Neural cell (in vitro differentiated cells): ENCODE measurements around the gene TGM1. TPM values are rescaled to one million over a fixed set of nuclear protein-coding genes. Genes with fewer than 3 reads are reported as not detected.

Source experiments
- H2AFZ ChIP-seq: fragments of 200-600, 300-800 bp; sonication (generic), shearing (Covaris generic); 2 replicates; pipeline ENCODE4 v1.6.0; 2014; ENCODE audit warnings: low read depth, mild to moderate bottlenecking, antibody characterized with exemption, low read length, moderate library complexity
- H3F3A ChIP-seq: fragments of 200-600 bp; shearing (Covaris generic); 2 replicates; pipeline ENCODE4 v1.6.1; 2016; ENCODE audit warnings: mild to moderate bottlenecking, moderate library complexity, mixed read lengths, antibody characterized with exemption, low read length; ENCODE audit not compliant: insufficient read depth, poor library complexity, severe bottlenecking
- H3K27ac ChIP-seq: fragments of 200-600, 300-800 bp; sonication (generic), shearing (Covaris generic); 2 replicates; pipeline ENCODE4 v1.5.1; 2014; ENCODE audit warnings: mild to moderate bottlenecking, low read length, moderate library complexity
- H3K27me3 ChIP-seq: fragments of 300-800, 200-600 bp; sonication (generic), shearing (Covaris generic); 2 replicates; pipeline ENCODE4 v1.6.0; 2014; ENCODE audit warnings: mild to moderate bottlenecking, low read depth, low read length, moderate library complexity; ENCODE audit not compliant: insufficient read depth
- H3K36me3 ChIP-seq: fragments of 300-800, 200-600 bp; sonication (generic), shearing (Covaris generic); 2 replicates; pipeline ENCODE4 v1.5.1; 2014; ENCODE audit warnings: mild to moderate bottlenecking, antibody characterized with exemption, low read length, moderate library complexity; ENCODE audit not compliant: insufficient read depth
- H3K4me2 ChIP-seq: fragments of 300-800, 200-600 bp; sonication (generic), shearing (Covaris generic); 2 replicates; pipeline ENCODE4 v1.6.0; 2014; ENCODE audit warnings: mild to moderate bottlenecking, low read length
- H3K4me3 ChIP-seq: fragments of 300-800, 200-600 bp; sonication (generic), shearing (Covaris generic); 2 replicates; pipeline ENCODE4 v1.5.1; 2014; ENCODE audit warnings: mild to moderate bottlenecking, low read length, moderate library complexity
- H3K79me2 ChIP-seq: fragments of 200-600 bp; shearing (Covaris generic); replicated peaks from 2 replicates; pipeline ENCODE4 v1.6.0; 2014; ENCODE audit warnings: mild to moderate bottlenecking, low read length, moderate library complexity; ENCODE audit not compliant: insufficient read depth
- H3K9ac ChIP-seq: fragments of 300-800, 200-600 bp; sonication (generic), shearing (Covaris generic); 2 replicates; pipeline ENCODE4 v1.6.1; 2016; ENCODE audit warnings: mild to moderate bottlenecking, low read length, mixed read lengths
- H3K9me2 ChIP-seq: fragments of 200-600 bp; shearing (Covaris generic); 2 replicates; pipeline ENCODE4 v1.6.1; 2016; ENCODE audit warnings: mild to moderate bottlenecking, low read length, mixed read lengths; ENCODE audit not compliant: insufficient read depth
- H3K9me3 ChIP-seq: fragments of 200-600, 300-800 bp; sonication (generic), shearing (Covaris generic); 2 replicates; pipeline ENCODE4 v1.6.1; 2016; ENCODE audit warnings: mild to moderate bottlenecking, mixed run types, low read length, moderate library complexity, mixed read lengths
- H4K20me1 ChIP-seq: fragments of 200-600 bp; shearing (Covaris generic); 2 replicates; pipeline ENCODE4 v1.6.1; 2016; ENCODE audit warnings: mild to moderate bottlenecking, mixed run types; ENCODE audit not compliant: insufficient read depth
- CTCF ChIP-seq: fragments of 450-650 bp; IDR thresholded peaks from 2 replicates; pipeline ENCODE4 v1.5.1; 2014; ENCODE audit warnings: antibody characterized with exemption, mild to moderate bottlenecking, moderate library complexity; ENCODE audit not compliant: poor library complexity, severe bottlenecking
- EP300 ChIP-seq: fragments of 450-650 bp; conservative IDR thresholded peaks from 2 replicates; pipeline ENCODE4 v1.6.1; 2014; ENCODE audit warnings: antibody characterized with exemption, mild to moderate bottlenecking, moderate library complexity; ENCODE audit not compliant: poor library complexity, severe bottlenecking
- EZH2 ChIP-seq: fragments of 200-600, 300-800 bp; shearing (Covaris generic), sonication (generic); IDR thresholded peaks from 2 replicates; pipeline ENCODE4 v1.6.1; 2014; ENCODE audit warnings: antibody characterized with exemption, low read length, borderline replicate concordance, mild to moderate bottlenecking; ENCODE audit not compliant: insufficient read depth, poor library complexity, severe bottlenecking
- MXI1 ChIP-seq: fragments of 450-650 bp; conservative IDR thresholded peaks from 2 replicates; pipeline ENCODE4 v1.6.1; 2014; ENCODE audit warnings: antibody characterized with exemption, mild to moderate bottlenecking; ENCODE audit not compliant: poor library complexity, severe bottlenecking
- POLR2AphosphoS5 ChIP-seq: IDR thresholded peaks from 2 replicates; pipeline ENCODE4 v1.6.1; 2012
- RAD21 ChIP-seq: fragments of 450-650 bp; conservative IDR thresholded peaks from 2 replicates; pipeline ENCODE4 v1.6.1; 2014; ENCODE audit warnings: antibody characterized with exemption, mild to moderate bottlenecking, moderate library complexity
- REST ChIP-seq: IDR thresholded peaks from 2 replicates; pipeline ENCODE4 v1.6.1; 2012; ENCODE audit warnings: borderline replicate concordance
- SMC3 ChIP-seq: fragments of 450-650 bp; conservative IDR thresholded peaks from 2 replicates; pipeline ENCODE4 v1.6.1; 2014; ENCODE audit warnings: antibody characterized with exemption, mild to moderate bottlenecking, moderate library complexity; ENCODE audit not compliant: poor library complexity
- TAF1 ChIP-seq: IDR thresholded peaks from 2 replicates; pipeline ENCODE4 v1.6.1; 2012; ENCODE audit warnings: low read depth
- polyA plus RNA-seq: library from polyadenylated mRNA; depleted of rRNA; stranded (reverse); fragments of >200 nt; gene quantifications from 2 replicates; pipeline ENCODE4 v1.2.3, GENCODE V29; 2014

TGM1 gene
- polyA plus RNA-seq, 1 donor from 2014 or later: 3.6 TPM

- Histone ChIP-seq H3K9me2 (no peaks in the 10 kb centered on the region), H3K9me3 (no peaks in the 10 kb centered on the region), H4K20me1 (no peaks in the 10 kb centered on the region), H2AFZ (no peak overlapping the region), H3K9ac (no peak overlapping the region), H3K4me2 (no peak overlapping the region), H3K79me2 (no peaks in the 10 kb centered on the region), H3F3A (no peaks in the 10 kb centered on the region), H3K36me3 (no peaks in the 10 kb centered on the region), H3K4me3 (no peak overlapping the region), H3K27ac (no peak overlapping the region), H3K27me3 (no peaks in the 10 kb centered on the region)
- TF ChIP-seq CTCF: no peak
- TF ChIP-seq SMC3: no peak
Observed at GRCh38 chr14:24260026-24260779, 2.8 kb downstream of the TGM1 start.

DNA sequence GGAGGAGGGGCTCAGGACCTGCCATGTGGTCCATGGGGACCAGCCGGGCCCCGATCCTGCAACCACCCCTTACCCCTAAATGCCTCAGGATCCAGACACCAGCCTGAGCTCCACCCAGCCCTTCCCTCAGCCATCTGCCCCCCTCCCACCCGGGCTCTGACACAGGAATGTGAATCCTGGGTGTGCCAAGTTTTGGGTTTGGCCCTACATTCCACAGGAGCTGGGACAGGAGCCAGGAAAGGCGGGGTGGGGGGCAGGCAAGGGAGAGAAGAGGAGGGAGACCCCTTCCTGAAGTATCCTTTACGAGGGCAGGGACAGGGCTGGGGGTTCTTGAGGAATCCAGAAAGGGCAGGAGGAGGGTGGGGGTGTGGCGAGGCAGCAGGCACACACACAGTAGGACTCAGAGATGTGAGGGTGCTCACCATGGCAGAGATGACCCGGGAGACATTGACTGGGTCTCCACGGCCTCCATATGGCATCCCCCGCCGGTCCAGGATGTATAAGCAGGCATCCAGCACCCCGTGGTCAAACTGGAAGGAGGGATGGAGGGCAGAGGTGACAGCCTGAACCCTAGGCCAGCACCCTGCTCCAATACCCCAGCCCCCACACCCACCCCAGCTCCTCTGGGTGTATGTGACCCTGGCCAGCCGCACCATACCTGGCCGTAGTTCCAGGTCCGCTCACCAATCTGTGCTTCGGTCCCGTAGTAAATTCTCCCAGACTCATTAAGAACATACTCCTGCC, 3.5 kb downstream of the TGM1 start:
- H3K4me3 ChIP-seq: no peak overlapping the region
- no peak overlapping the region for H3K4me2 ChIP-seq
- H3K9me3 ChIP-seq: no peaks in the 10 kb centered on the region
- no peak overlapping the region for H3K27ac ChIP-seq
- TF ChIP-seq SMC3: no peak
- TF ChIP-seq CTCF: no peak
- TF ChIP-seq REST: no peak
- no peak for TF ChIP-seq EZH2
- TF ChIP-seq MXI1: no peak
- no peak for TF ChIP-seq POLR2AphosphoS5
- TF ChIP-seq EP300: no peak
- no peak for TF ChIP-seq TAF1
- no peak for TF ChIP-seq RAD21
- no peak overlapping the region for H3K9ac ChIP-seq
- H3K79me2 ChIP-seq: no peaks in the 10 kb centered on the region
- no peaks in the 10 kb centered on the region for H3K36me3 ChIP-seq
- no peaks in the 10 kb centered on the region for H3K27me3 ChIP-seq
- no peaks in the 10 kb centered on the region for H4K20me1 ChIP-seq
- no peaks in the 10 kb centered on the region for H3F3A ChIP-seq
- H3K9me2 ChIP-seq: no peaks in the 10 kb centered on the region
- H2AFZ ChIP-seq: no peak overlapping the region
